Subcutaneous adipose tissue (tissue), 4 donors: ENCODE measurements around the gene APOM. TPM values are rescaled to one million over a fixed set of nuclear protein-coding genes. Genes with fewer than 3 reads are reported as not detected.

ENCODE experiments used
- total RNA-seq, 4 donors: library from RNA; depleted of rRNA; stranded (reverse); fragments of >200 nt; gene quantifications; one replicate each; pipeline ENCODE4 v1.1.0, GENCODE V29; 2016
- TF ChIP-seq, protein P1 (sequence below): fragments of 450-650 bp; IDR thresholded peaks from one replicate; pipeline ENCODE4 v1.5.1; 2016; ENCODE audit warnings: low read depth, mild to moderate bottlenecking, control low read depth, antibody characterized with exemption, moderate library complexity

The APOM gene
- total RNA-seq, 4 donors from 2014 or later, result 1.5 to 4.4 (median 3.1) TPM

DNA sequence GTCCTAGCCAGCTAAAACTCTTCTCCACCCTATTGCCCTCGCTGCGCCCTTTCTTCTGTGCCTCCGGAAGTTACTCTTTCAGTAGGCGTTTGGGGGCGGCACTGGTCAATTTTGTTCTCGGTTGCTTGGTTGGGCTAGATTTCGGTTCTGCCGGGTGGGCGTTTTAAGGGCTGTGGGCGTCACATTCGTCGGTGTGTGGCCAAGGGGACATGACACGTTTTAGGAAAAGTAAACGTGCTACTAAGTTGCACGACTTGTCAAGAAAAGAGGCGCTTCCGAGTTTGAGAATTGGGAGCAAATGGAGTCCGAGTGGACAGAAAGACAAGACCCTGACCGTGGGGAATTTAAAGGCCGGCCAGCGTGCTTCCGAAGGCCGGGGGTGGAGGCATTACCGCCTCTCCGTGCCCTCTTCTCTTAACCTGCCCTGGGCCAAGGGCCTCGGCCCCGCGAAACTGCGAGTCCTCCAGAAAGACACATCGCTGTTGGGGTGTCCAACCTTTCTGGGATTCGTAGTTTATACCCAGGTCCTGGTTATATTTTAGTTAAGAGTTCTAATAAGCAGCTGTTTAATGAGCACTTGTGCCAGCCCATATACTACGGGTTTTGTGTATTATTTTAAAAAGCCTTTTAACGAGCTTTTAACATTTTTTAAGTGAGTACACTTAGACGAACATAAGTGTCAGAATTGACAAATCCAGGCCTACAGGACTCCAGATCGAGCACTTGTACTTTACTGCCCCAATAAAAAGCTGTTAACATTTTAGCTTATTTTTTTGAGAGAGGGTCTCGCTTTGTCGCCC is 2.6 kb upstream of the APOM start:
- TF ChIP-seq, protein P1, sequence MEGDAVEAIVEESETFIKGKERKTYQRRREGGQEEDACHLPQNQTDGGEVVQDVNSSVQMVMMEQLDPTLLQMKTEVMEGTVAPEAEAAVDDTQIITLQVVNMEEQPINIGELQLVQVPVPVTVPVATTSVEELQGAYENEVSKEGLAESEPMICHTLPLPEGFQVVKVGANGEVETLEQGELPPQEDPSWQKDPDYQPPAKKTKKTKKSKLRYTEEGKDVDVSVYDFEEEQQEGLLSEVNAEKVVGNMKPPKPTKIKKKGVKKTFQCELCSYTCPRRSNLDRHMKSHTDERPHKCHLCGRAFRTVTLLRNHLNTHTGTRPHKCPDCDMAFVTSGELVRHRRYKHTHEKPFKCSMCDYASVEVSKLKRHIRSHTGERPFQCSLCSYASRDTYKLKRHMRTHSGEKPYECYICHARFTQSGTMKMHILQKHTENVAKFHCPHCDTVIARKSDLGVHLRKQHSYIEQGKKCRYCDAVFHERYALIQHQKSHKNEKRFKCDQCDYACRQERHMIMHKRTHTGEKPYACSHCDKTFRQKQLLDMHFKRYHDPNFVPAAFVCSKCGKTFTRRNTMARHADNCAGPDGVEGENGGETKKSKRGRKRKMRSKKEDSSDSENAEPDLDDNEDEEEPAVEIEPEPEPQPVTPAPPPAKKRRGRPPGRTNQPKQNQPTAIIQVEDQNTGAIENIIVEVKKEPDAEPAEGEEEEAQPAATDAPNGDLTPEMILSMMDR, result no peak

DNA sequence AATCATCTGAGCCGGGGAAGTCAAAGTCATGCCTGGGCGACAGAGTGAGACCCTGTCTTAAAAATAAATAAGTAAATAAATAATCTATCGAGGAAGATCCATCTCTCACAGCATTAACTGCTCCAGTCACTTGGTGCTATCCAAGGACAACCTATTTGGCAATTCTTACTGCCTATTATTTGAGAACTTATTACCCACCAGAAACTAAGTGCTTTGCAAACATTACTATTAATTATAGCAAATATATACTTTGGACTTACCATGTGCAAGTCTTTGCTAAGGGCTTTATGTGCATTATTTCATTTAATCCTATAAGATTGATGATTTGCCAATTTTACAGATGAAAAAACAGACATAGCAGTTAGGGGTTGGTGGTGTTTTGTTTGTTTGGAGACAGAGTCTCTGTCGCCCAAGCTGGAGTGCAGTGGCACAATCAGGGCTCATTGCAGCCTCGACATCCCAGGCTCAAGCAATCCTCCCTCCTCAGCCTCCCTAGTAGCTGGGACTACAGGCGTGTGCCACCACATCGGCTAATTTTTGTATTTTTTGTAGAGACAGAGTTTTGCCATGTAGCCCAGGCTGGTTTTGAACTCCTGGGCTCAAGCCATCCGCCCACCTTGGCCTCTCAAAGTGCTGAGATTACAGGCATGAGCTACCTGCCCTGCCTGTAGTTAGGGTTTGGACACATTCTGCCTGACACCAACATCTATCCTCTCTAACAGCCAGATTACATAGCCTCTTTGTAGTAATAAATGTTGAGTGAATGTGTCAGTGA is 933 bp upstream of the APOM start:
- TF ChIP-seq, protein P1, result no peak

DNA sequence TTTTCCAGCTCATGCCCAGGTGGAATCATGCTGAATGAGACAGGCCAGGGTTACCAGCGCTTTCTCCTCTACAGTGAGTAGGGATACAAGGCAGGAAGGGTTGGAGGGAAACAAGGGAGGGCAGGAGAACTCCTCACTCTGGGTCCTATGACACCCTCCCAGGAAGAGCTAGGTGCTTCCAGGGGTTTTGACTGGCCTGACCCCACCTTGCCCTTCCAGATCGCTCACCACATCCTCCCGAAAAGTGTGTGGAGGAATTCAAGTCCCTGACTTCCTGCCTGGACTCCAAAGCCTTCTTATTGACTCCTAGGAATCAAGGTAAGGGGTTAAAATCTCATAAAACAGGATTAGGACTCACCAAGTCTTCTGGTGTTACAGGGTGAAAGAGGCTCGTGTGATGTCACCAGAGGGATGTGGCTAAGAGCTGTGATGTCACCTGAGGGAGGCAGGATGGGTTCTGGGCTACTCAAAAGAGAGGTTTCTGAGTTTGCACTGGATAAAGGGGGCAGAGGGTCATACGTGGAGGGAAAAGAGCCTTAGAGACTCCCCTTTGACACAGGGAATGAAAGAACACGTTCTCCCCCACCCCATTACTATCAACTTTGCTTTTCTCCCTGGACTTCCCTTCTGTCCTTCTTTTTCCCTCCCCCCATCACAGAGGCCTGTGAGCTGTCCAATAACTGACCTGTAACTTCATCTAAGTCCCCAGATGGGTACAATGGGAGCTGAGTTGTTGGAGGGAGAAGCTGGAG is 1.9 kb downstream of the APOM start:
- TF ChIP-seq, protein P1, result no peak

DNA sequence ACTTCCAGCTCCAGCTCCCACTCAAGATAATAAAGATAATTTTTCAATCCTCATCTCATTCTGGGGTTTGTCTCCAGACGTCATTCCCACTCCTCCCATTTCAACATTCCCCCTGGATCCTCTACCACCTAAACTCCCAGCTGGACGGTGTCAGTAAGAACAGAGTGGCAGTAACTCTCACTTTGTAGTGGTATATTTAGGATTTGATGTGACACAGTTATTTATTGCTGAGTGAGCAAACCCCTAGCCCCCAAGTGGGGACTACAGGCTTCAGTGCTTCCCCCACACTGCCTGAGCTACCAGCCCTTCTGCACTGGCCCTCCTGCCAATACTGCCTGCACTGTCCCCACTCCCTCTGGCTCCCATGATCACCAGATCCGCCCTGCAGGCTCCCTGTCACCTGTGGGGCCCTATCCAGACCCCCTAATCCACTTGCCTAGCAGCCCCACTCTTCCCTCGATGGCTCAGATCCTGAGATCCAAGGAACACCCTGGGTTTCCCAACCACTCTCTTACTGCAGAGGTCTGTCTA is 2.5 kb downstream of the APOM start:
- TF ChIP-seq, protein P1, result no peak

DNA sequence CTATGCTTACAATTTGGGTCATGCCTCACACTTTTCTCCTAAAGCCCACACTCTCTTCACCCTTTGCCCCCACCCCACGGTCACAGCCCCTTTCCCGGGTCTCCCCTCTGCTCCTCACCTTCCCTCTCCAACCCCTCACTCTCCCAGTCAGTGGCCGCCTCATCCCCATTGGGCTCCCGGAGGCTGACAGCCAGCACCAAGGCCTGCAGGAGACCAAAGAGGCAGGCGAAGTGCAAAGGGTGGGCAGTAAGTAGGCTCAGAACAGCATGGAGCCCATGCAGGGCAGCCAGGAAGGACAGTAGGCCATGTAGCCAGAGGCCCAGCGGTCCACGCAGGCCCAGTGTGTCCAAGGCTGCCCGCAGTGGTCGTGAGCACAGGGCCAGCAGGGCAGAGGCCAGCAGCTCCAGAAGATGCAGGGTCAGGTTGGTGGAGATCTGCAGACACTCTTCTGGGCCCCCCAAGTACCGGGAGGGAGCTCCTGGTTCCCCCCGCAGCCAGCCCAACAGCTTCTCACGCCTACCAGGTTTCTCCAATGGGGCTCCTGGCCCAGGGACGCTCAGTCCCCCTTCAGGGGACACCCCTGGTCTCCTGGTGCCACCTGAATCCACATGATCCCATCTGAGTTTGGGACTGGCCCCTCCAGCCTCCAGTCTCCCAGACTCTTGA is 3.4 kb downstream of the APOM start:
- TF ChIP-seq, protein P1, result no peak

DNA sequence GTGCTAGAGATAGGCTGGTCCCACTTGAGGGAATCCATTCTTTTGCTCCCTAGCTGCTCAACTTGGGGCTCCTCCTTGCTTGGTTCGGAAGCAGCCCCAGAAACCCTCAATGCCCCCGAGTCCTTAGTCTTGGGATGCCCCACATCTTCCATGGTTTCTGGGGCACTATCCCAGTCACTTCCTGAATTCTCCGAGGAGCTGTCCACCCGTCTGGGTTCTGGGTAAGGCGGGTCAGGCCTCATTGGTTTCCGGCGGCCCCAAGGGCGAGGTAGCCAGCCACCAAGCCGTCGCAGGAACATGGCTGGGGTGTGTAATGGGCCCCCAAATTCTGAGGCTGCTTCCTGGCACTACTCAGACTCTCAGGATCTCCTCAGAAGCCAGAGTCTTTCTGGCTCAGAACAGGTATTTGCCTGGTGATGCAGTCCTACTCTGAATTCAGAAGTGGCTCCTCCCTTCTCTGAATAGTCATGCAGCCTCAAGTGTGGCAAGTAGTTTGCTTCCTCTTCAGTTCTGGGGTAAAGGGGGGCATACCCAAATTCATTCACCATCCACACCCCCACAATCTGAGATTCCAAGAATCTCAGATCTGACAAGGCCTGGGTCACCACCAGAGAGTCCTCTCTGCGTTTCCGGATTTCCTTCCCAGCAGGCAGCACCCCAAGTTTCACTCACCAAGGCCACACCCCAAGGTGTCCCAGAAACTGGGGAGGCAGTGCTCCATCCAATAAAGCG is 4.1 kb downstream of the APOM start:
- TF ChIP-seq, protein P1, result no peak
